ENCODE data around the gene HYCC2.

DNA sequence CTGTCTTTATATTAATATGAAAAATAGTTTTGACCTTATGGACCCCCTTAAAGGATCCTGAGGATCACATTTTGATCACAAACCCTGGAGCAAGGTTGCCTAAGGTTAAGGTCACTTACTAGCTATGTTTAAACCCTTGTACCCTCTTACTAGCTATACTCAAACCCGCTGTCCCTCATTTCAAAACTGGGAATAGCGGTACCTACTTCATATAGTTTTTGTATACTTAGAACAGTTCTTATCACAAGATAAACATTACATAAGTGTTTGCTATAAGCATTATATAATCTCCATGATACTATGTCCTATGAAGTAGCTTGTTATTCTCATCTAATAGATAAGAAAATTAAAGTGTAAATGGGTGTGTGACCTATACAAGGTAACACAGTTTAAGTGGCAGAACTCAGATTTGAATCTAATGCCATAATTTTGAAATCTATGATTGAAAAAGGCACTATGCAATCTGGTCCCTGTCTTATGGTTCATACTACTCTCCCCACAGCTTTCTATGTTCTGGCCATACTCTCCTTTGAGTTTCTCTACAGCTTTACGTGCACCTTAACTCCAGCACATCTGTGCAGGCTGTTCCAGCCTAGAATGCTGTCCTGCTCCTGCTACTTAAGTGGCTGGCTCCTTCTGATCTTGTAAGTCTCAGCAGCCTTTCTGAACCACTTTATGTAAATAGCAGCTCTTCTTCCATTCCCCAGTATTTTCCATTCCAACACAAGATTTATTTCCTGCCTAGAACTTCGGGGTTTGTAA, 30.4 kb downstream of the HYCC2 start:
- TF ChIP-seq, protein P1, sequence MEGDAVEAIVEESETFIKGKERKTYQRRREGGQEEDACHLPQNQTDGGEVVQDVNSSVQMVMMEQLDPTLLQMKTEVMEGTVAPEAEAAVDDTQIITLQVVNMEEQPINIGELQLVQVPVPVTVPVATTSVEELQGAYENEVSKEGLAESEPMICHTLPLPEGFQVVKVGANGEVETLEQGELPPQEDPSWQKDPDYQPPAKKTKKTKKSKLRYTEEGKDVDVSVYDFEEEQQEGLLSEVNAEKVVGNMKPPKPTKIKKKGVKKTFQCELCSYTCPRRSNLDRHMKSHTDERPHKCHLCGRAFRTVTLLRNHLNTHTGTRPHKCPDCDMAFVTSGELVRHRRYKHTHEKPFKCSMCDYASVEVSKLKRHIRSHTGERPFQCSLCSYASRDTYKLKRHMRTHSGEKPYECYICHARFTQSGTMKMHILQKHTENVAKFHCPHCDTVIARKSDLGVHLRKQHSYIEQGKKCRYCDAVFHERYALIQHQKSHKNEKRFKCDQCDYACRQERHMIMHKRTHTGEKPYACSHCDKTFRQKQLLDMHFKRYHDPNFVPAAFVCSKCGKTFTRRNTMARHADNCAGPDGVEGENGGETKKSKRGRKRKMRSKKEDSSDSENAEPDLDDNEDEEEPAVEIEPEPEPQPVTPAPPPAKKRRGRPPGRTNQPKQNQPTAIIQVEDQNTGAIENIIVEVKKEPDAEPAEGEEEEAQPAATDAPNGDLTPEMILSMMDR (IDR thresholded peaks at IDR 0.05) = no peak
- TF ChIP-seq ZFX (IDR thresholded peaks at IDR 0.05; ENCODE audit: borderline replicate concordance) = no peak
